Measurements from ENCODE around the gene ODF2. TPM values are rescaled to one million over a fixed set of nuclear protein-coding genes. Genes with fewer than 3 reads are reported as not detected.

The ODF2 gene
- total and polyA plus RNA-seq, 2 of the 13 experiments (the other 11 are each of a cell fraction or from before 2014, with no cell fraction given): 9.8 to 31.3 TPM

GRCh38 chr9:128420651-128421481 is 34.9 kb upstream of the ODF2 start, which contains the start of gene CERCAM (continued):
- TF ChIP-seq, protein P1, sequence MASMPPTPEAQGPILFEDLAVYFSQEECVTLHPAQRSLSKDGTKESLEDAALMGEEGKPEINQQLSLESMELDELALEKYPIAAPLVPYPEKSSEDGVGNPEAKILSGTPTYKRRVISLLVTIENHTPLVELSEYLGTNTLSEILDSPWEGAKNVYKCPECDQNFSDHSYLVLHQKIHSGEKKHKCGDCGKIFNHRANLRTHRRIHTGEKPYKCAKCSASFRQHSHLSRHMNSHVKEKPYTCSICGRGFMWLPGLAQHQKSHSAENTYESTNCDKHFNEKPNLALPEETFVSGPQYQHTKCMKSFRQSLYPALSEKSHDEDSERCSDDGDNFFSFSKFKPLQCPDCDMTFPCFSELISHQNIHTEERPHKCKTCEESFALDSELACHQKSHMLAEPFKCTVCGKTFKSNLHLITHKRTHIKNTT (CRISPR knock-in tag; IDR thresholded peaks at IDR 0.05): no peak
- TF ChIP-seq ADNP (CRISPR knock-in tag; IDR thresholded peaks at IDR 0.05) (no peak), SMYD3 (CRISPR knock-in tag; IDR thresholded peaks at IDR 0.05) (no peak), ZNF747 (CRISPR knock-in tag; IDR thresholded peaks at IDR 0.05; ENCODE audit: borderline replicate concordance) (0 out of 2 replicates have a peak, but pooled peaks have one; percentile 11), FOSL1 (CRISPR knock-in tag; IDR thresholded peaks at IDR 0.05; ENCODE audit: borderline replicate concordance) (no peak), FOXA1 (IDR thresholded peaks at IDR 0.05) (no peak), FOXA1 (CRISPR knock-in tag; IDR thresholded peaks at IDR 0.05) (no peak), GABPB1 (CRISPR knock-in tag; IDR thresholded peaks at IDR 0.05) (peak; percentile 35; the same call in 1 of the 2 replicates), ZBTB2 (CRISPR knock-in tag; IDR thresholded peaks at IDR 0.05; ENCODE audit: low read depth) (no peak), KLF12 (CRISPR knock-in tag; IDR thresholded peaks at IDR 0.05; ENCODE audit: borderline replicate concordance) (no peak), YEATS4 (CRISPR knock-in tag; IDR thresholded peaks at IDR 0.05; ENCODE audit: borderline replicate concordance) (no peak), TMF1 (CRISPR knock-in tag; IDR thresholded peaks at IDR 0.05; ENCODE audit: low read depth) (no peak), LBX2 (CRISPR knock-in tag; IDR thresholded peaks at IDR 0.05; ENCODE audit: borderline replicate concordance) (no peak), ZNF282 (IDR thresholded peaks at IDR 0.05; ENCODE audit: partially characterized antibody) (no peak), HOXA3 (CRISPR knock-in tag; IDR thresholded peaks at IDR 0.05) (no peak), RXRA (CRISPR knock-in tag; IDR thresholded peaks at IDR 0.05) (peak; percentile 13; the same call in 1 of the 2 replicates), CCAR2 (optimal IDR thresholded peaks at IDR 0.05; ENCODE audit: low read depth, low read length) (no peak), GTF2F1 (IDR thresholded peaks at IDR 0.05; ENCODE audit: low read length) (no peak), MYNN (CRISPR knock-in tag; IDR thresholded peaks at IDR 0.05; ENCODE audit: low read depth) (no peak), ZFY (CRISPR knock-in tag; IDR thresholded peaks at IDR 0.05) (peak; percentile 41), PHF21A (CRISPR knock-in tag; IDR thresholded peaks at IDR 0.05) (no peak), HES4 (CRISPR knock-in tag; IDR thresholded peaks at IDR 0.05; ENCODE audit: borderline replicate concordance) (no peak), PITX1 (CRISPR knock-in tag; IDR thresholded peaks at IDR 0.05) (0 out of 2 replicates have a peak, but pooled peaks have one; percentile 51), POLR2AphosphoS5 (IDR thresholded peaks at IDR 0.05; ENCODE audit: low read depth, low read length) (no peak), ZNF605 (CRISPR knock-in tag; IDR thresholded peaks at IDR 0.05) (peak; percentile 75)
- TF ChIP-seq, protein P2, sequence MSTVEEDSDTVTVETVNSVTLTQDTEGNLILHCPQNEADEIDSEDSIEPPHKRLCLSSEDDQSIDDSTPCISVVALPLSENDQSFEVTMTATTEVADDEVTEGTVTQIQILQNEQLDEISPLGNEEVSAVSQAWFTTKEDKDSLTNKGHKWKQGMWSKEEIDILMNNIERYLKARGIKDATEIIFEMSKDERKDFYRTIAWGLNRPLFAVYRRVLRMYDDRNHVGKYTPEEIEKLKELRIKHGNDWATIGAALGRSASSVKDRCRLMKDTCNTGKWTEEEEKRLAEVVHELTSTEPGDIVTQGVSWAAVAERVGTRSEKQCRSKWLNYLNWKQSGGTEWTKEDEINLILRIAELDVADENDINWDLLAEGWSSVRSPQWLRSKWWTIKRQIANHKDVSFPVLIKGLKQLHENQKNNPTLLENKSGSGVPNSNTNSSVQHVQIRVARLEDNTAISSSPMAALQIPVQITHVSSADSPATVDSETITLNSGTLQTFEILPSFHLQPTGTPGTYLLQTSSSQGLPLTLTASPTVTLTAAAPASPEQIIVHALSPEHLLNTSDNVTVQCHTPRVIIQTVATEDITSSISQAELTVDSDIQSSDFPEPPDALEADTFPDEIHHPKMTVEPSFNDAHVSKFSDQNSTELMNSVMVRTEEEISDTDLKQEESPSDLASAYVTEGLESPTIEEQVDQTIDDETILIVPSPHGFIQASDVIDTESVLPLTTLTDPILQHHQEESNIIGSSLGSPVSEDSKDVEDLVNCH (CRISPR knock-in tag; IDR thresholded peaks at IDR 0.05): no peak
- TF ChIP-seq, protein P3, sequence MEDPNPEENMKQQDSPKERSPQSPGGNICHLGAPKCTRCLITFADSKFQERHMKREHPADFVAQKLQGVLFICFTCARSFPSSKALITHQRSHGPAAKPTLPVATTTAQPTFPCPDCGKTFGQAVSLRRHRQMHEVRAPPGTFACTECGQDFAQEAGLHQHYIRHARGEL (CRISPR knock-in tag; IDR thresholded peaks at IDR 0.05): 0 out of 2 replicates have a peak, but pooled peaks have one; percentile 33

All from HepG2 (cell line).